ENCODE measurements around the gene PIKFYVE.

PIKFYVE gene

DNA sequence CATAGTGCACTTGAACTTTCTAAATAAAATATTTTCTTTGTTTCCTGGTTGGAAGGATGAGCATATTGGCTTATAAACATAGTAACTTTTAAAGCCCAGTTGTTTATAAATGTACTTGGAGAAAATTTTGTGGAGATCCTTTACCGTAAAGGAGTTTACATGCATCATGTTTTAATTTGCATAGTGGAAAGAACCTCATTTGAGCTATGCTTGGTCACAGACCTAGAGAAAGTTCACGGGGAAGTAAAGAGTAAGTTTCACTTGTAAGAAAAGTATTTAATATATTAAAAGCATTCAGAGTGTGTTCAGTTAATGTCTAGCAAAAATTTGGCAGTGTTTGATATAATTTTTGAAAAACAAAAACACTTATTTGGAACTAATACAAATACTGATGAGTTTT lies 45.3 kb downstream of the PIKFYVE start:
- Histone ChIP-seq H3K79me2 (ENCODE audit: low read length) (peaks cover 12% of the 10 kb centered on the region; the same call in 1 of the 2 replicates), H4K20me1 (ENCODE audit: insufficient read depth, low read length) (peaks cover 6% of the 10 kb centered on the region), H3K4me1 (ENCODE audit: low read length) (peaks cover 52% of the 10 kb centered on the region), H3K9me3 (ENCODE audit: insufficient read depth, low read length) (no peaks in the 10 kb centered on the region), H3K4me3 (ENCODE audit: low read length) (peak overlapping the region; percentile 67), H3K36me3 (replicated peaks; ENCODE audit: low read depth, low read length) (peaks cover 12% of the 10 kb centered on the region), H3K27ac (ENCODE audit: low read length) (peak overlapping the region; percentile 81), H3K27me3 (ENCODE audit: low read depth, low read length) (no peaks in the 10 kb centered on the region), H2AFZ (ENCODE audit: low read depth, low read length) (no peak overlapping the region), H3K4me2 (ENCODE audit: low read length) (peak overlapping the region; percentile 88), H3K9ac (ENCODE audit: low read length) (peak overlapping the region; percentile 63)
- TF ChIP-seq, protein P1, sequence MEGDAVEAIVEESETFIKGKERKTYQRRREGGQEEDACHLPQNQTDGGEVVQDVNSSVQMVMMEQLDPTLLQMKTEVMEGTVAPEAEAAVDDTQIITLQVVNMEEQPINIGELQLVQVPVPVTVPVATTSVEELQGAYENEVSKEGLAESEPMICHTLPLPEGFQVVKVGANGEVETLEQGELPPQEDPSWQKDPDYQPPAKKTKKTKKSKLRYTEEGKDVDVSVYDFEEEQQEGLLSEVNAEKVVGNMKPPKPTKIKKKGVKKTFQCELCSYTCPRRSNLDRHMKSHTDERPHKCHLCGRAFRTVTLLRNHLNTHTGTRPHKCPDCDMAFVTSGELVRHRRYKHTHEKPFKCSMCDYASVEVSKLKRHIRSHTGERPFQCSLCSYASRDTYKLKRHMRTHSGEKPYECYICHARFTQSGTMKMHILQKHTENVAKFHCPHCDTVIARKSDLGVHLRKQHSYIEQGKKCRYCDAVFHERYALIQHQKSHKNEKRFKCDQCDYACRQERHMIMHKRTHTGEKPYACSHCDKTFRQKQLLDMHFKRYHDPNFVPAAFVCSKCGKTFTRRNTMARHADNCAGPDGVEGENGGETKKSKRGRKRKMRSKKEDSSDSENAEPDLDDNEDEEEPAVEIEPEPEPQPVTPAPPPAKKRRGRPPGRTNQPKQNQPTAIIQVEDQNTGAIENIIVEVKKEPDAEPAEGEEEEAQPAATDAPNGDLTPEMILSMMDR (IDR thresholded peaks at IDR 0.05; ENCODE audit: low read depth, low read length), result no peak
- no peak for TF ChIP-seq EZH2phosphoT487 (IDR thresholded peaks at IDR 0.05; ENCODE audit: low read depth)

DNA sequence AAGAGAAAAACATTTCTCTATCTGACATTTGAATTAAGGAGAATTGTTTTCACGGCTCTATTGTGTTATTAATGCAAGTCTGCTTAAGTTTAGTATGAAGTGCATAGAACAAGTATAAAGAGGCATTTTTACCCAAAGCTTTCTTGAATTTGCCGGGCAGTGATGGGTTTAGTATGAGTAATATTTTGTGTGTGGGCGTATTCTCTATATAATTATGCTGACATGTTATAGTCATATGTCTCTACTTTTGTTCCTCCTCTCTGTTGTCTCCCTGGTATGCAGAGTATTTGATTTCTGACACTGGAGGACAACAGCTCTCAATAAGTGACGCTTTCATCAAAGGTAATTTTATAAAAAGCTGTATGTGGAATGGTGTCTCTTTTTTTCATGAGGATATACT lies 45.9 kb downstream of the PIKFYVE start:
- Histone ChIP-seq H3K27me3 (ENCODE audit: low read depth, low read length) (no peaks in the 10 kb centered on the region), H3K9ac (ENCODE audit: low read length) (peak overlapping the region; percentile 63), H3K4me2 (ENCODE audit: low read length) (peak overlapping the region; percentile 88), H3K27ac (ENCODE audit: low read length) (peak overlapping the region; percentile 81), H3K79me2 (ENCODE audit: low read length) (peaks cover 12% of the 10 kb centered on the region; the same call in 1 of the 2 replicates), H4K20me1 (ENCODE audit: insufficient read depth, low read length) (peaks cover 6% of the 10 kb centered on the region), H3K4me3 (ENCODE audit: low read length) (peak overlapping the region; percentile 67), H3K9me3 (ENCODE audit: insufficient read depth, low read length) (no peaks in the 10 kb centered on the region), H3K4me1 (ENCODE audit: low read length) (peaks cover 52% of the 10 kb centered on the region), H3K36me3 (replicated peaks; ENCODE audit: low read depth, low read length) (peaks cover 10% of the 10 kb centered on the region), H2AFZ (ENCODE audit: low read depth, low read length) (no peak overlapping the region)
- TF ChIP-seq, protein P1 (IDR thresholded peaks at IDR 0.05; ENCODE audit: low read depth, low read length), result no peak
- no peak for TF ChIP-seq EZH2phosphoT487 (IDR thresholded peaks at IDR 0.05; ENCODE audit: low read depth)

DNA sequence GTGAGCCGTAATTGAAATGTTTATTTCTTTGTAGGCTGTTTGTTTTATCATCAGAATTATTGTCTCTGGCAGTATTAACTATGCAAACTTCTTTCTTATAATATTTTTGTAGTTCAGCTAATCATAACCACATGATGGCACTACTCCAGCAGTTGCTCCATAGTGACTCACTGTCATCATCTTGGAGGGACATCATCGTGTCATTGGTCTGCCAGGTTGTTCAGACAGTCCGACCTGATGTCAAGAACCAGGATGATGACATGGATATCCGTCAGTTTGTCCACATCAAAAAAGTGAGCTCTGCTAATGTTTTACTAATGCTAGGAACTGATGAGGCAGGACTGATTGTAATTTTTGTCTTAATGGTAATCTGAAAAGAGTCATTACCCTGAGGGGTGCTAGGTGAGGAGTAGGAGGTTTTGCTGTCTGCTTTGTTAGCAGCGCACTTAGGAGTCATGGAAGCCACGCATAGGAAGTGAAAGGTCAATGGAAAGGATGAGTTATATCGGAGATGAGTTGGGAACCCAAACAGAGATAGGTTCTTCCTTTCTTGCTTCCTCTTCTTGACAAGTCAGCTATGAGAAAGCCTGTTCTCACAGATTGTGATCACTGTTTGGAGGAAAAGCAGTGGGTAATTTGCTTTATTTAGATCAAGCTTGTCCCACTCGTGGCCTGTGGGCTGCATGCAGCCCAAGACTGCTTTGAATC lies 49.2 kb downstream of the PIKFYVE start:
- Histone ChIP-seq H3K4me1 (ENCODE audit: low read length) (peaks cover 63% of the 10 kb centered on the region), H3K4me2 (ENCODE audit: low read length) (peak overlapping the region; percentile 88), H3K4me3 (ENCODE audit: low read length) (peak overlapping the region; percentile 56), H3K79me2 (ENCODE audit: low read length) (peaks cover 18% of the 10 kb centered on the region; the same call in 1 of the 2 replicates), H3K36me3 (replicated peaks; ENCODE audit: low read depth, low read length) (peaks cover 32% of the 10 kb centered on the region), H3K9me3 (ENCODE audit: insufficient read depth, low read length) (no peaks in the 10 kb centered on the region), H2AFZ (ENCODE audit: low read depth, low read length) (no peak overlapping the region), H3K27ac (ENCODE audit: low read length) (peak overlapping the region; percentile 81), H3K9ac (ENCODE audit: low read length) (peak overlapping the region; percentile 32; the same call in 1 of the 2 replicates), H4K20me1 (ENCODE audit: insufficient read depth, low read length) (peaks cover 18% of the 10 kb centered on the region), H3K27me3 (ENCODE audit: low read depth, low read length) (no peaks in the 10 kb centered on the region)
- TF ChIP-seq, protein P1 (IDR thresholded peaks at IDR 0.05; ENCODE audit: low read depth, low read length), result peak; percentile 39
- TF ChIP-seq EZH2phosphoT487 (IDR thresholded peaks at IDR 0.05; ENCODE audit: low read depth), result no peak

DNA sequence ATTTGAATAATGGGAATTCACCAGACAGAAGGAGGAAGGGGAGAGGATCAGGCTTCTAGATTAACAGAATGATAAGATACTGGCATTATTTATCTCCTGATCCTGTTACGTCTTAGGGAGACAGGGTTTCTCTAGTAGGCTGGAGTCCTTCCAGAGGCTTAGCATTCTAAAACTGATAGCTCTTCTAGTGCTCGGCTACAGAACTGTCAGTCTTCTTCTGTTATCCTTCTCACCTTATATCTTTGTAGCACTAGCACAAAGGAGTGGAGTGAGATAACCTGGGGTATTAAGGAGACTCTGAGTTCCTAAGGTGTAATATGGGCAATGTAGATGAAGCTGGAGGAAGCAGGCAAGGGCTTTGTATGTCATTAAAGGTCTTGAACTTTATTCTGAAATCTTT lies 52.1 kb downstream of the PIKFYVE start:
- no peak overlapping the region for H2AFZ ChIP-seq (ENCODE audit: low read depth, low read length)
- peaks cover 40% of the 10 kb centered on the region for H3K36me3 ChIP-seq (replicated peaks; ENCODE audit: low read depth, low read length)
- H3K4me1 ChIP-seq (ENCODE audit: low read length), result peaks cover 45% of the 10 kb centered on the region
- H3K9ac ChIP-seq (ENCODE audit: low read length), result no peak overlapping the region
- H4K20me1 ChIP-seq (ENCODE audit: insufficient read depth, low read length), result peaks cover 23% of the 10 kb centered on the region
- H3K27me3 ChIP-seq (ENCODE audit: low read depth, low read length), result no peaks in the 10 kb centered on the region
- TF ChIP-seq, protein P1 (IDR thresholded peaks at IDR 0.05; ENCODE audit: low read depth, low read length), result no peak
- no peak for TF ChIP-seq EZH2phosphoT487 (IDR thresholded peaks at IDR 0.05; ENCODE audit: low read depth)
- no peak overlapping the region for H3K4me2 ChIP-seq (ENCODE audit: low read length)
- no peaks in the 10 kb centered on the region for H3K9me3 ChIP-seq (ENCODE audit: insufficient read depth, low read length)
- no peak overlapping the region for H3K27ac ChIP-seq (ENCODE audit: low read length)
- no peak overlapping the region for H3K4me3 ChIP-seq (ENCODE audit: low read length)
- peaks cover 12% of the 10 kb centered on the region; the same call in 1 of the 2 replicates for H3K79me2 ChIP-seq (ENCODE audit: low read length)

All from OCI-LY3 (cell line).